DND-41 (cell line): ENCODE results near the gene BCR.

Experiments used
- ATAC-seq: fragments of 200-7000 bp; cut with Tn5 transposase; 3 replicates; pipeline ENCODE4 v1.9.1; 2021; ENCODE audit warnings: low read depth; ENCODE audit not compliant: insufficient read depth
- DNase-seq: peaks from one replicate; pipeline ENCODE4 v3.0.0-alpha.2; 2020
- H2AFZ ChIP-seq: 2 replicates; pipeline ENCODE4 v1.6.0; 2012; ENCODE audit warnings: low read depth, low read length
- H3K27ac ChIP-seq: 2 replicates; pipeline ENCODE4 v1.5.1; 2012; ENCODE audit warnings: low read length, inconsistent platforms
- H3K27me3 ChIP-seq: fragments of 200-600 bp; sonication (generic); 2 replicates; pipeline ENCODE4 v1.6.0; 2012; ENCODE audit warnings: low read length, mild to moderate bottlenecking, inconsistent platforms; ENCODE audit not compliant: insufficient read depth, poor library complexity
- H3K36me3 ChIP-seq: 2 replicates; pipeline ENCODE4 v1.5.1; 2012; ENCODE audit warnings: low read length, inconsistent platforms; ENCODE audit not compliant: insufficient read depth
- H3K4me1 ChIP-seq: 2 replicates; pipeline ENCODE4 v1.5.1; 2012; ENCODE audit warnings: mild to moderate bottlenecking, low read length; ENCODE audit not compliant: insufficient read depth
- H3K4me2 ChIP-seq: 2 replicates; pipeline ENCODE4 v1.6.0; 2012; ENCODE audit warnings: mild to moderate bottlenecking, moderate library complexity, low read length, inconsistent platforms; ENCODE audit not compliant: insufficient read depth
- H3K4me3 ChIP-seq, 2 experiments: fragments of 200-600 bp in 1 of 2; shearing (Covaris generic) in 1 of 2; 2 replicates each; pipeline ENCODE4 v1.5.1; 2012 to 2016; ENCODE audit warnings: inconsistent platforms in 2 of 2, low read length in 2 of 2, mild to moderate bottlenecking in 2 of 2, low read depth in 1 of 2, moderate library complexity in 1 of 2
- H3K79me2 ChIP-seq: 2 replicates; pipeline ENCODE4 v1.6.0; 2012; ENCODE audit warnings: low read length, inconsistent platforms; ENCODE audit not compliant: insufficient read depth
- H3K9ac ChIP-seq: 2 replicates; pipeline ENCODE4 v1.6.0; 2012; ENCODE audit warnings: low read depth, mild to moderate bottlenecking, inconsistent platforms, low read length, moderate library complexity
- H3K9me3 ChIP-seq: 2 replicates; pipeline ENCODE4 v1.5.1; 2012; ENCODE audit warnings: low read length, moderate library complexity, mild to moderate bottlenecking, inconsistent platforms; ENCODE audit not compliant: insufficient read depth, severe bottlenecking
- H4K20me1 ChIP-seq: 2 replicates; pipeline ENCODE4 v1.6.0; 2012; ENCODE audit warnings: low read length; ENCODE audit not compliant: insufficient read depth
- EZH2 ChIP-seq: IDR thresholded peaks from 3 replicates; pipeline ENCODE4 v1.6.1; 2012; ENCODE audit warnings: borderline replicate concordance, low read depth, mild to moderate bottlenecking, moderate library complexity, low read length, inconsistent platforms; ENCODE audit not compliant: severe bottlenecking
- TF ChIP-seq, protein P1 (sequence below): IDR thresholded peaks from 2 replicates; pipeline ENCODE4 v1.5.1; 2012; ENCODE audit warnings: borderline replicate concordance, low read length, moderate library complexity, mild to moderate bottlenecking; ENCODE audit not compliant: poor library complexity, severe bottlenecking; ENCODE audit errors: extremely low read depth

The BCR gene

DNA sequence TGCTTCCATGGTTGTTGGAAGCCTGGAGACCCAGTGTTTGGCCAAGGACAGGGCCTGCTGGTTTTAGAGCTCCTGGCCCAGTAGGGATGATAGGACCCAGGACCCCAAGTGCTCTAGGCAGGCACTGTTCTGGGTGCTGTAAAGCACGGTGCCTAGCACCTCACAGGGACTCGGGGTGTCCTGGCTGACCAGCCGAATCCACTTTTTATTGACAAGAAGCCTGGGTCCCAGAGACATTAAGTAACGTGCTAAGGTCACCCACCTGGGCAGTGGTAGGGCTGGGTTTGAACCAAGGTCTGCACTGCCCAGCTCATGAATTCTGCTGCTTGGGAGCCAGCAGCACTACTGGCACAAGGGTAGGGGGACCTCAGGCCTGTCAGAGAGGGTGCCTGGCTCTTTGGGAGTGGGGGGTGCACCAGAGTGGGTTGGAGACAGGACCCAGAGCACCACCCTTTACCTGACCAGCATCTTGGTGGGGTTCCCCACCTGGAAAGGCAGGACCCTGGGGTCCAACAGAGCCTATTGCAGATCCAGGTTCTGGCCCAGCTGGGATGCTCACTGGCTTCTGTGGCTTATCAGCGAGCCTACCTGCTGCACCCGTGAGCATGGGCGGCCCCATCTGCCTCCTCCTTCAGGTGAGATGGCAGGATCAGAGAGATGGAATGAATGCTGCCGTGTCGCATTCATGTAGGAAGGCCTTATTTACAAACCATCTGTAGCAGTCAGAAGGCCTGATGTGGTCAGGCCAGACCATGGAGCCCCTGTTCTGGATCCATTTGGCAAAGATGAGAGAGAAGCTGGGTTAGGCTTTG is 52.0 kb downstream of the BCR start:
- H3K79me2 ChIP-seq = peaks cover 95% of the 10 kb centered on the region
- peaks cover 2% of the 10 kb centered on the region for H3K4me1 ChIP-seq
- TF ChIP-seq EZH2 = no peak
- TF ChIP-seq, protein P1, sequence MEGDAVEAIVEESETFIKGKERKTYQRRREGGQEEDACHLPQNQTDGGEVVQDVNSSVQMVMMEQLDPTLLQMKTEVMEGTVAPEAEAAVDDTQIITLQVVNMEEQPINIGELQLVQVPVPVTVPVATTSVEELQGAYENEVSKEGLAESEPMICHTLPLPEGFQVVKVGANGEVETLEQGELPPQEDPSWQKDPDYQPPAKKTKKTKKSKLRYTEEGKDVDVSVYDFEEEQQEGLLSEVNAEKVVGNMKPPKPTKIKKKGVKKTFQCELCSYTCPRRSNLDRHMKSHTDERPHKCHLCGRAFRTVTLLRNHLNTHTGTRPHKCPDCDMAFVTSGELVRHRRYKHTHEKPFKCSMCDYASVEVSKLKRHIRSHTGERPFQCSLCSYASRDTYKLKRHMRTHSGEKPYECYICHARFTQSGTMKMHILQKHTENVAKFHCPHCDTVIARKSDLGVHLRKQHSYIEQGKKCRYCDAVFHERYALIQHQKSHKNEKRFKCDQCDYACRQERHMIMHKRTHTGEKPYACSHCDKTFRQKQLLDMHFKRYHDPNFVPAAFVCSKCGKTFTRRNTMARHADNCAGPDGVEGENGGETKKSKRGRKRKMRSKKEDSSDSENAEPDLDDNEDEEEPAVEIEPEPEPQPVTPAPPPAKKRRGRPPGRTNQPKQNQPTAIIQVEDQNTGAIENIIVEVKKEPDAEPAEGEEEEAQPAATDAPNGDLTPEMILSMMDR = no peak
- H3K36me3 ChIP-seq = peaks cover 20% of the 10 kb centered on the region
- no peak overlapping the region for H3K4me2 ChIP-seq
- H3K27me3 ChIP-seq = no peaks in the 10 kb centered on the region
- no peak for ATAC-seq
- peaks cover 45% of the 10 kb centered on the region for H4K20me1 ChIP-seq
- H3K4me3 ChIP-seq = no peak overlapping the region
- H2AFZ ChIP-seq = no peak overlapping the region
- H3K27ac ChIP-seq = no peak overlapping the region; the same call in 1 of the 2 replicates
- H3K9me3 ChIP-seq = peaks cover 15% of the 10 kb centered on the region
- no peak for DNase-seq
- H3K9ac ChIP-seq = no peak overlapping the region

DNA sequence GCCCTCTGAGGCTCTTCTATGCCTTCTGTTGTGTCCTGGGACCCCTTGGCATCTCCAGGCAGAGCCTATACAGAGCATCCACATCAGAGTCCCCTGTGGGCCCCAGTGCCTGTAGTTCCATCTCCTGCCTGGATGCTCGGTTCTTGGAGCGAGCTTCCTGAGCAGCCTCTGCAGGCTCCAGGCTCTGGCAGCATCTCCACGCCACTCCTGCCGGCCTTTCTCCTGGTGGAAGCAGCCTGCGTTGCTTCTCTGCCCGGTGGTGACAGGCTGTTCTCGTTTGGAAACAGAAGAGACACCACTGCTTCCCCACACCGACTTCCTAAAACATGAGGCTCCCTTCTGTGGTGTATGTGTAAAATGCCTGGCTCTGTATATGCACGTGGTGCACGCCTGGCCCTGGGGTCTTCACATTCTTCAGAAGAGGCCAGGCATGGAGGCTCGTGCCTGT is 52.8 kb downstream of the BCR start:
- Histone ChIP-seq H3K79me2 (peaks cover 95% of the 10 kb centered on the region), H3K4me3 (no peak overlapping the region), H3K4me1 (no peaks in the 10 kb centered on the region), H3K27ac (no peak overlapping the region), H3K36me3 (peaks cover 14% of the 10 kb centered on the region; the same call in 1 of the 2 replicates), H2AFZ (no peak overlapping the region), H3K9ac (no peak overlapping the region), H3K9me3 (peaks cover 8% of the 10 kb centered on the region), H4K20me1 (peaks cover 51% of the 10 kb centered on the region), H3K4me2 (no peak overlapping the region), H3K27me3 (no peaks in the 10 kb centered on the region)
- DNase-seq = no peak
- TF ChIP-seq, protein P1 = no peak
- no peak for ATAC-seq

DNA sequence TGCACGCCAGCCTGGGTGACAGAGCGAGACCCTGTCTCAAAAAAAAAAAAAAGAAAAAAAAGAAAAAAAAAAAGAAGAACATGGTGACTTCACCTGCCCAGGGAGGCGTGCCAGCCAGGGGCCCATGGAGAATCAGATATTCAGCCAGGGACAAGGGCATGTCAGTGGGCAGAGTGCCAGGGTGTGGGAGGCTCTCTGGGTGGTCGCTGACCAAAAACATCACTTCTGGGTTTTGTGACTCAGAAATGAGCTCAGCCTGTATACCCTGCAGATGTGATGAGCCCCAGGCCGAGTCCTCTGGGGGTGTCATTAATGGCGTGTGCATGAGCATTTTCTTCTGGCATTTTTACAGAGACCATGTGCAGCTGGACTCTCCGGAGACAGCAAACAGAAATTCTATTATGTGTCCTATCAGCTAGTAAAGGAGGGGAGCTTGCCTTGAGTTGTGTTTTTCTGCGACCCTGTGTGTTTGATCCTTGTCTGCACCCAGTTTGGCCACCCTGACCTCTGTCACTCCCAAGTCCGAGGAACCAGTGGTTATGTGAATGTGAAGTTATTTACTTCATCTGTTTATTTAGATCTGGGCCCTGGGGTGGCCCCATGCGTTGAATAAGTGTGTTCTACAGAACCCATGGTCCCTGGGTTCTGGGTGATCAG is 53.6 kb downstream of the BCR start:
- DNase-seq (no peak), ATAC-seq (no peak)
- Histone ChIP-seq H3K9ac (no peak overlapping the region), H3K4me1 (no peaks in the 10 kb centered on the region), H3K4me2 (no peak overlapping the region), H3K27me3 (no peaks in the 10 kb centered on the region), H3K27ac (no peak overlapping the region), H4K20me1 (peaks cover 58% of the 10 kb centered on the region), H3K4me3 (no peak overlapping the region), H3K9me3 (peaks cover 3% of the 10 kb centered on the region), H3K79me2 (peaks cover 95% of the 10 kb centered on the region), H3K36me3 (0 out of 2 replicates have a peak, but pooled peaks cover 8% of the 10 kb centered on the region), H2AFZ (no peak overlapping the region)
- no peak for TF ChIP-seq EZH2

DNA sequence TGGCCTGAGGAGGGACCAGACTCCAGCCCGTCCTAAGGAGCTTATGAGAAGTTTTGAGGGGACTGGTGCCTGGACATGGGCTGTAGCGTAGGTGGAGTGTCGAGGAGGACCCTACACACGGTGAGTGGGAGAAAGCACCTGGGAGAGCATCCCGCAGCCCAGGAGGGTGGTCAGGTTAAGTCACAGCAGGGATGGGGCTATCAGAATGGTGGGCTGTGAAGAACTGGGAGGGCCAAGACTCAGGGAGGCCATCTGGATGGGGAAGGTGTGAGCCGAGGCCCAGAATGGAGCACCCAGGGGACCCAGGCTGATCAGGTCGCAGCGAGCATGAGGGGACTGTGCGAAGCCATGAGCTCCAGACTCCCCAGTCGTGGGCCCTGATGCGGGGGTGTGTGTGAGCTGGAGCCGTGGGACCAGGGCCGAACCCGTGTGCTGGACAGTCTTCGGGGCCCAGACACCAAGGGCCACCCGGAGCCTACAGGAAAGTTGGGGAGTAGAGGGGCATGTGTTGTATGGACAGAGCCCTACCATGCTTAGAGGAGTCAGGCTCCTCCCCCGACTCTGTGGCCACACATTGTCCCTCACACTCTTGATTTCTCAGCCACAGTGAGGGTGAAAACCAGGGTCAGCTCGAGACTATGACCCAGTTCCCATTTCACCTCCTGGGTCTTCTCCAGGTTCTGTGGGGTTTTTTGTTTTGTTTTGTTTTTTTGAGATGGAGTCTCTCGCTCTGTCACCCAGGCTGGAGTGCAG is 54.3 kb downstream of the BCR start:
- Histone ChIP-seq H4K20me1 (peaks cover 64% of the 10 kb centered on the region), H3K4me2 (no peak overlapping the region), H3K27me3 (no peaks in the 10 kb centered on the region), H3K27ac (no peak overlapping the region), H3K9me3 (no peaks in the 10 kb centered on the region), H3K4me1 (no peaks in the 10 kb centered on the region), H2AFZ (no peak overlapping the region), H3K36me3 (0 out of 2 replicates have a peak, but pooled peaks cover 2% of the 10 kb centered on the region), H3K9ac (no peak overlapping the region), H3K79me2 (peaks cover 95% of the 10 kb centered on the region), H3K4me3 (no peak overlapping the region)
- TF ChIP-seq, protein P1 = no peak
- TF ChIP-seq EZH2 = no peak
- no peak for ATAC-seq
- no peak for DNase-seq
